GM19099 (cell line): Measurements from ENCODE around the gene ARL8B.

ENCODE experiments used
- POLR2A ChIP-seq: IDR thresholded peaks from 3 replicates; pipeline ENCODE4 v1.6.1; 2011; ENCODE audit warnings: low read depth; ENCODE audit not compliant: insufficient read length; ENCODE audit errors: extremely low read depth

ARL8B gene

GRCh38 chr3:5212628-5213573 is 90.8 kb downstream of the ARL8B start:
- no peak for TF ChIP-seq POLR2A

GRCh38 chr3:5213574-5213966 is 91.5 kb downstream of the ARL8B start:
- TF ChIP-seq POLR2A, result no peak

DNA sequence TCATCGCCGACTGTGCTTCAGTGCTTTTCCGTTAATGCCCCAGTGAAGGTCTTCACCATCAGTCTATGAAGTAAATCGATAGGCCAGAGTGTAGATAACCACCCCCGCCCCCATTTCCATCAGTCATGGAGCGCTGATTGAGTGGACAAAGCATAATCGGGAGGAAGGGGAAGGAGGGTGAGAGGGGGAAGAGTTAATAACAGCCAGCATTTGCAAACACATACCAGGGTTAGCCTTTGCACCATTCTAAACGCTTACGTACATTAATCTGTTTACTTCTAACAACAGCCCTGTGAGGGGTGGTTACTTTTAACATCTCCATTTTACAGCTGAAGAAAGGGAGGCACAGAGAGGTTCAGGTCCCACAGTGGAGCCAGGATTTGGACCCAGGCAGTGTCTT is 92.3 kb downstream of the ARL8B start:
- TF ChIP-seq POLR2A, result no peak

GRCh38 chr3:5217824-5218595 is 95.9 kb downstream of the ARL8B start:
- no peak for TF ChIP-seq POLR2A

DNA sequence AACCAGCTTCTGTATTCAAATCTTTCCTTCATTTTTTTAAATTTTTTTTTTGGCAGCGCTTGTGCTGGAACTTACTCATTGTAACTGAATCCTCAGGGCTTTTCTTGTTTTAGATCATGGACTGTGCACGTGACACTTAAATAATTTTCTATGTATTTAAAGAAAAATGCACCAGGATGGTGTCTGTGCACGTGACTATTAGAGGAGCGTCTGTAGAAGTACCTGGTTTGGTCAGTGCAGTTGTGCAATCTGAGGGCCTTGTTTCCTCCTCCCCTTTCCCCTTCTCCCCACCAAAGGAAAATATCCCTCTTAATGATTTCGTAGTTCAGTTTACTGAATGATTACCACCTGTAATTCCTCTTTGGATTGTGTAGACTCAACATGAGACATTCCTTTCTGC is 96.7 kb downstream of the ARL8B start:
- no peak for TF ChIP-seq POLR2A

DNA sequence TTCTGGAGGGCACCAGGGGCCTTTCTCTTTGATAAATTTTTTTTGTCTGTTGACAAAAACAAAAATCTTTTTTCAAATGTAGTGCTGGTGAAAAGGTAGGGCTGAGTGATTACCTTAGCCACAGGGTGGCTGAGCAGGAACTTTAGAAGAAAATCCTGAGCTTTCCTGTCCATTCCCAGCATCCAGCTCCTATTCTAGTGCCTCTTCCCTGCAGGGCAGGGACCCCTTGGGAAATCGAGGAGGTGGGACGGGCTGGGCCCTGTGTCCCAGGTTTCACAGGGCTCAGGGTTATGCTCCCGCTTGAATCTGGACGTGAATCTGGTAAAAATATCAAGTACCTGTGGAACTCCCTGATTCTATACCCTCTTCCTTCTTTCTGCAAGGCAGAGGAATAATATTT is 97.1 kb downstream of the ARL8B start:
- TF ChIP-seq POLR2A, result no peak

- no peak for TF ChIP-seq POLR2A
Observed at GRCh38 chr3:5220193-5220592, 98.1 kb downstream of the ARL8B start.

DNA sequence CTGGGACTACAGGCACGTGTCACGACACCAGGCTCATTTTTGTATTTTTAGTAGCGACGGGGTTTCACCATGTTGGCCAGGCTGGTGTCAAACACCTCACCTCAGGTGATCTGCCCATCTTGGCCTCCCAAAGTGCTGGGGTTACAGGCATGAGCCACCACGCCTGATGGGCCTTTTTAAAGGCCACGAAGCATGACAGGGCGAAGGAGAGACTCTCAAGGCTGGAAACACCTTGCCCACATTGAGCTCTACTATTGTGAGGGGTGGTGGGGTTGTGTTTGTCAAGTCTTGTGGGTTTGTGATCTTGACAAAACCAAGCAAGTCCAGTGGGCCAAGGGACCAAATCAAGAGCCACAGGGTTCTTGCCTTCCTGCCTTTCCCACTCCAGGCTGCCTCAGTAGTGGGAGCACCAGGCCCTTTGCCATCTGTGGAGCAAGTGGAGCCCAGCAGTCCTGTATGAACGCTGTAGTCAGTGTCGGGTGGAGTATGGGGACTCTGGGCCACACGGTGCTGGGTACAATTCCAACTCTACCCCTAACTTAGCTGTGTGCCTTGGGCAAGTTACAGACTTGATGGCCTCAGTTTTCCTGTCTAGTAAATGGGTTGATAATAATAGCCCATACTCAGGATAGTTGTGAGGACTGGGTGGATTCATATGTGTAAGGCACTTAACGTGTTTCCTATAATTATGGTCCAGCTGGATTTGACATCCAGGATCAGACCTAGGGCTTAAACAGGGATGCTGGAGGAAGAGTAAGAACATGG is 98.8 kb downstream of the ARL8B start:
- no peak for TF ChIP-seq POLR2A

- TF ChIP-seq POLR2A, result no peak
Observed at GRCh38 chr3:5221701-5222100, 99.6 kb downstream of the ARL8B start.

GRCh38 chr3:5222283-5223005 is 100.4 kb downstream of the ARL8B start:
- no peak for TF ChIP-seq POLR2A

DNA sequence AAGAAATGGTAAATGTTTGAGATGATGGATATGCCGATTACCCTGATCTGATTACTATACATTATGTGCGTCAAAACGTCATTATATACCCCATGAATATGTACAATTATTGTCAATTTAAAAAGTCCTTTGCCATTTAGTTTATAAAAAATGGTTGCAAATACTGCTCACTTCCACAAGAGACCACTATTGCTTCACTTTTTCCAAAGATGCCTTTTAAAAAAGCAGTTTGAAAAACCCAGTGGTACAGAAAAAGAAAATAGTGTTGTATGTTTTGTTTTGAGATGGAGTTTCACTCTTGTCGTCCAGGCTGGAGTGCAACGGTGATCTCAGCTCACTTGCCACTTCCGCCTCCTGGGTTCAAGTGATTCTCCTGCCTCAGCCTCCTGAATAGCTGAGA is 104.7 kb downstream of the ARL8B start:
- TF ChIP-seq POLR2A, result no peak

GRCh38 chr3:5227812-5228211 is 105.7 kb downstream of the ARL8B start:
- TF ChIP-seq POLR2A, result no peak

DNA sequence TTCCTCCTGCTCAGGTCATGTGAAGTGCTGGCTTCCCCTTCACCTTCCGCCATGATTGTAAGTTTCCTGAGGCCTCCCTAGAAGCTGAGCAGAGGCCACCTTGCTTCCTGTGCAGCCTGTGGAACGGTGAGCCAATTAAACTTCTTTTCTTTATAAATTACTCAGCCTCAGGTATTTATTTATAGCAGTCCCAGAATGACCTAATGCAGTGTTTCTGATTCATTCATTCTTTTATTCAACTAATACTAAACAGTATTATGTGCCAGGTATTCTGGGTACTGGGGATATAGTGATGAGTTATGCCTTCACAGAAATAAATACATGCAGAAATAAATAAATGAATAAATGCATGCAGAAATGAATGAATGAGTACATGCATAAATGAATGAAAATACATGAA is 107.3 kb downstream of the ARL8B start:
- TF ChIP-seq POLR2A, result no peak
